Glutamatergic neuron (in vitro differentiated cells): Measurements from ENCODE around the gene DHX35. TPM values are rescaled to one million over a fixed set of nuclear protein-coding genes. Genes with fewer than 3 reads are reported as not detected.

Experiments
- DNase-seq: peaks from one replicate; pipeline ENCODE4 v3.0.0; 2022
- H3K27ac Mint-ChIP-seq: one replicate; pipeline ENCODE4 v1.8.0; 2020; ENCODE audit warnings: mild to moderate bottlenecking, mixed read lengths, inconsistent platforms; ENCODE audit not compliant: unreplicated experiment
- H3K27me3 Mint-ChIP-seq: one replicate; pipeline ENCODE4 v1.8.0; 2020; ENCODE audit warnings: mild to moderate bottlenecking, moderate library complexity, mixed read lengths, inconsistent platforms; ENCODE audit not compliant: unreplicated experiment
- H3K36me3 Mint-ChIP-seq: one replicate; pipeline ENCODE4 v1.8.0; 2020; ENCODE audit warnings: mild to moderate bottlenecking, mixed read lengths, inconsistent platforms; ENCODE audit not compliant: unreplicated experiment
- H3K4me1 Mint-ChIP-seq: one replicate; pipeline ENCODE4 v1.8.0; 2020; ENCODE audit warnings: mild to moderate bottlenecking, low read depth, mixed read lengths, inconsistent platforms; ENCODE audit not compliant: unreplicated experiment
- H3K4me3 Mint-ChIP-seq: one replicate; pipeline ENCODE4 v1.8.0; 2020; ENCODE audit warnings: mild to moderate bottlenecking, mixed read lengths, inconsistent platforms; ENCODE audit not compliant: unreplicated experiment
- H3K9me3 Mint-ChIP-seq: one replicate; pipeline ENCODE4 v1.8.0; 2020; ENCODE audit warnings: mild to moderate bottlenecking, moderate library complexity, mixed read lengths, inconsistent platforms; ENCODE audit not compliant: unreplicated experiment
- CTCF ChIP-seq: fragments of 200-600 bp; sonication (generic); IDR thresholded peaks from one replicate; pipeline ENCODE4 v1.5.0; 2021; ENCODE audit not compliant: partially characterized antibody, unreplicated experiment
- total RNA-seq: library from RNA; stranded (reverse); fragmentation: NEBNext Ultra II Directional; extraction: Animal tissue kit (Norgen Biotek cat#: 25700); gene quantifications from one replicate; pipeline ENCODE4 v1.2.1, GENCODE V29; 2021; ENCODE audit not compliant: unreplicated experiment

The DHX35 gene
- total RNA-seq, 1 donor from 2014 or later, result 12.0 TPM

DNA sequence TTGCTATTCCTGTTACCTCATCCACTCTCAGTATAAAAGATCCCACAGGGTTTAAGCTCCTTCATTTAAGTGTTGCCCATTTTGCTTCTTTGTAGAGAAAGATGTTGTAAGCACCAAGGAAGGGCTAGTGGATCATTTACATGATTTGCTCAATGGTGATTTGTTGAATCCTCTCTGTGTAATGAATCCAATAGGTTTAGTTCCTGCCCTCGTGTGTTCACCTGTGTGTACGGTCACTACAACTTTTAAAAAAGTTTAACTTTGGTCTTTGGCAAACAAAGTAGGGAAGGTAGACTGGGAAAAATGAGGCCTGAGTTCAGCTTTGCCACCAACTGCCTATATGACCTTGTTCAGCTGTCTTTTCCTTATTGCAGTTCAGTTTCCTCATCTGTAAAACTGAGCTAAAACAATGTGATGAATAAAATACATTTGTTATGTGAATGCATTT, 51.5 kb downstream of the DHX35 start:
- Mint-ChIP-seq H3K27ac (no peak overlapping the region), H3K36me3 (peaks cover 4% of the 10 kb centered on the region), H3K4me1 (no peaks in the 10 kb centered on the region), H3K4me3 (no peak overlapping the region), H3K9me3 (peaks cover 2% of the 10 kb centered on the region), H3K27me3 (no peaks in the 10 kb centered on the region)
- no peak for TF ChIP-seq CTCF
- no peak for DNase-seq

GRCh38 chr20:39016041-39016440, 53.9 kb downstream of the DHX35 start:
- H3K36me3 Mint-ChIP-seq, result peaks cover 4% of the 10 kb centered on the region
- TF ChIP-seq CTCF, result no peak
- no peak overlapping the region for H3K27ac Mint-ChIP-seq
- peaks cover 3% of the 10 kb centered on the region for H3K27me3 Mint-ChIP-seq
- DNase-seq, result no peak
- no peaks in the 10 kb centered on the region for H3K4me1 Mint-ChIP-seq
- no peak overlapping the region for H3K4me3 Mint-ChIP-seq
- H3K9me3 Mint-ChIP-seq, result peaks cover 2% of the 10 kb centered on the region

DNA sequence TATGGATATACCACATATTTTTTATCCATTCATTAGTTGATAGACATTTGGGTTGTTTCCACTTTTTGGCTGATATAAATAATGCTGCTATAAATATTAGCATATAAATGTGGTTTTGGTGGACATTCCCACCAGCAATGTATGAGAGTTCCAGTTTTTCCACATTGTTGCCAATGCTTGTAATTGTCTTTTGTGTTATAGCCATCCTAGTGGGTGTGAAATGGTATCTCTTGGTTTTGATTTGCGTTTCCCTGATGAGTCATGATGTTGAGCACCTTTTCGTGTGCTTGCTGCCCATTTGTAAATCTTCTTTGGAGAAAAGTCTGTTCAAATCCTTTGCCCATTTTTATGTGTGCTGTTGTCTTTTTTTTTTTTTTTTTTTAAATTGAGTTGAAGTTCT, 54.4 kb downstream of the DHX35 start:
- no peak overlapping the region for H3K27ac Mint-ChIP-seq
- no peak for DNase-seq
- H3K27me3 Mint-ChIP-seq, result peaks cover 3% of the 10 kb centered on the region
- H3K4me1 Mint-ChIP-seq, result no peaks in the 10 kb centered on the region
- no peak overlapping the region for H3K4me3 Mint-ChIP-seq
- peaks cover 4% of the 10 kb centered on the region for H3K36me3 Mint-ChIP-seq
- no peak for TF ChIP-seq CTCF
- peaks cover 2% of the 10 kb centered on the region for H3K9me3 Mint-ChIP-seq

DNA sequence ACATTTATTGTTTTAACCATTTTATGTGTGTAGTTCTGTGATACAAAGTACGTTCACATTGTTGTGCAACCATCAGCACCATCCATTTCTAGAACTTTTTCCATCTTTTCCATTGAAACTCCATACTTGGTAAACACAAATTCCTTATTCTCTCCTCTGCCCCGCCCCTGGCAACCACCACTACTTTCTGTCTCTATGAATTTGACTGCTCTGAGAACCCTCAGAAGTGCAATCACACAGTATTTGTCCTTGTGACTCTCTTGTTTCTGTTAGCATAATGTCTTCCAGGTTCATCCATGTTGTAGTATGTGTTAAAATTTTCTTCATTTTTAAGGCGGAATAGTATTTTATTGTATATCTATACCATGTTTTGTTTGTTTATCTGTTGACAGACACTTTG, 56.9 kb downstream of the DHX35 start:
- Mint-ChIP-seq H3K36me3 (peaks cover 4% of the 10 kb centered on the region), H3K27me3 (peaks cover 4% of the 10 kb centered on the region), H3K4me3 (no peak overlapping the region), H3K27ac (no peak overlapping the region), H3K4me1 (no peaks in the 10 kb centered on the region), H3K9me3 (peaks cover 2% of the 10 kb centered on the region)
- TF ChIP-seq CTCF, result no peak
- no peak for DNase-seq

- peaks cover 4% of the 10 kb centered on the region for H3K36me3 Mint-ChIP-seq
- no peak overlapping the region for H3K4me3 Mint-ChIP-seq
- H3K4me1 Mint-ChIP-seq, result no peaks in the 10 kb centered on the region
- no peak for TF ChIP-seq CTCF
- peaks cover 2% of the 10 kb centered on the region for H3K9me3 Mint-ChIP-seq
- no peak for DNase-seq
- peaks cover 4% of the 10 kb centered on the region for H3K27me3 Mint-ChIP-seq
- H3K27ac Mint-ChIP-seq, result no peak overlapping the region
These were observed 57.7 kb downstream of the DHX35 start for GRCh38 chr20:39019805-39020325.
